Cerebellar nuclear complex (tissue), 1 donor: Measurements from ENCODE around the gene RSPO4.

Experiments used
- DNase-seq, 2 experiments: peaks; one replicate each; lab custom pipeline; 2025; lab: John Stamatoyannopoulos, UW

Gene RSPO4

DNA sequence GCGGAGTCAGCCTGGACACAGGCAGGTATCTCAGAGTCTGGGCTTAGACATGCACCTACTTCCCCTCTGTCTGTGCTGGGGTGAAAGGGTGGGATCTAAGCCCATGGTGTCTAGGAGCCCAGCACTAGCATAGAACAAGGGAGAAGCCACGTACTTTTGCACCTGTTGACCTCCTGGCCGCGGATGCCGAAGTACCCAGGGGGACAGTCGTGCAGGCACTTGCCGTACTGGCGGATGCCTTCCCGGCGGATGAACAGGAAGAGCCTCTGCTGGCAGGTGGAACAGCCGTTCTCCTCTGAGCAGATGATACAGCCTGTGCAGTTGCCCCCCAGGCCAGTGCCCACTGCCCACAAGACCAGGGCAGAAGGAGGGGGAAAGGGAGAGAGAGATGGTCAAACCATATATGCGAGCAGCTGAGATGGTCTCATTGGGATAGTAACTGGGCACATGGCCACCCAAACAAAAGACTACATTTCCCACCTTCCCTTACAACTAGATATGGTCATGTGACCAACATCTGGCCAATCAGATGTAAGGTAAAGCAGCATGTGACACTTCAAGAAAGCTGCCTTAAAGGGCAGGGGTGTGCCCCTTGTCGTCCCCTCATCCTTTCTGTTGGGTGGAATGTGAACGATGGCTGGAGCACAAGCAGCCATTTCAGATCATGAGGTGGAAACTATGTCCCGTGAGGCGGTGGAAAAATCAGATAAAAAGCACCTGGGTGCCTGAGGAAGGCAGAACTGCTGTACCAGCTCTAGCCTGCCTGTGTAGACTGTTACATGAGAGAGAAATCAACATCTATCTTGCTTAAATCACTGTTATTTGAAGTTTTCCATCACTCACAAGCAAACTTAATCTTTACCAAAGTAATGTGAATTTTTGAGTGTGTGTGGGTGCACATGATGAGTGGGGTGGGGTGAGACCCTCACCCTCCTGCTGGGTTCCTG is 34.0 kb downstream of the RSPO4 start:
- DNase-seq = no peak

DNA sequence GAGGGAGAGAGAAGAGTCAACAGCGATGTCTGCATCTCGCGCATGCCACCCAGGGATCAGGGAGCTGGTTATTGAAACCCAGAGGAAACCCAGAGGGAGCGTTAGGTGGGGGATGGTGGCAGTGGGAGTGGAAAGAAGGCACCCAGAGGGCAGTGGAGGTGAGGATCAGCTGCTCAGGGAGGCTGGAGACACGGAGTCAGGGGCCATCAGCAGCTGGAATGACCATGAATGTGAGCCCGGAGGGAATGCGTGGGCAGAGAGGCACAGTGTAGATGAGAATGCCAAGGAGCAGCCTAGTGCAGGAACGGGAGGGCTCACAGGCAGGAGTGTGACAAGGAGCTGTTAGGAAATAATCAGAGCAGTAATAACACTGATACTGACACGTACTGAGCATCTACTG is 36.2 kb downstream of the RSPO4 start:
- no peak for DNase-seq

DNA sequence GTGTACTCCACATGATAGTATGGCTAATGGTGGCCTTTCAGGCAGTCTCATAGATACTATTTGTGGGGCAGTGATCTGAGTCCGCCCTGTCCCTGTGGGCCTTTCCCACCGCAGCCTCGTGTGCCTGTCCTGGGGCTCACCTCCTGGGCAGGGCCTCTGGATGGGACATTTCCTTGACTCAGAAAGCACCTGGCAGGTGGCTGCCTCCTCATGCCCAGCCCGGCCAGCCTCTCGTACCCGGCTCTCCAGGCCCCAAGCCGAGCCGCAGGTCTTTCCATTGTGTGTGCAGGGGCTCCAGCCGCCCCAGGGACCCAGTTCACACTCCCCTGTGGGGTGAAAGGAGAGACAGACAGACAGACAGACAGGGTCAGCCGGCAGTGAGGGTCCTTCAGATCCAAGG is 38.3 kb downstream of the RSPO4 start:
- DNase-seq = no peak

DNA sequence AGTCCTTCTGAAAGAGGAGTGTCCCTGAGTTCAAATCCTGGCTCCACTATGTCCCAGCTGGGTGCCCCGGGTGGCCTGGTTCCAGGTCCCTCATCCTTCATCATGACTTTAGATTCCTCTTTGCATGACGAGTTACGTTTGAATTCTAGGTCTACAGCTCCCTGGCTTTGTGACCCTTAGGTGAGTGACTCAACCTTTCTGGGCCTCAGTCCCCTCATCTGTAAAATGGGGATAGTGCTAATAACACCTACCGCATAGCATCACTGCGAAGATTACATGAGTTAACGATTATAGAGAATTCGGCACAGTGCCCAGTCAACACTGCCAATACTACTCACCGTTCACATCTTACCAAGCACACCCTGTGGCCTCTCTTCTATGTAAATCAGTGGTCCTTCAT is 39.4 kb downstream of the RSPO4 start:
- no peak for DNase-seq

DNA sequence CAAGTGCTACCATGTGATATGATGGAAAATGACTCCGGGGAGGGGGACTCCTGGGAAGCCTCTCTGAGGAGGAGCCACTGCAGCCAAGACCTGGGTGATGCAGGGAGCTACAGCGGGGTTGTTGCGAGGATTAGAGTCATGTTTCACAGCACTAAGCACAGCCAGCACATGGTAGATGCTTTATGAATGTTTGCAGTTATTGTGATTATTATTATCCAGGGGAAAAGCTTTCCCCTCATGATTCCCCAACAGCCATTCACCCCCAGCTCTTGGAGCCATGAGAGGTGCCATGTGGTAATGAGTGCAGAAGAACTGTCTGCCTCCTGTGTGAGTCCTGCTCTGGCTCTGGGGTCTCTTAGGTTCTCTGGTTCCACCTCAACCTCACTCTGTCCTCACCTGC is 39.9 kb downstream of the RSPO4 start:
- no peak for DNase-seq

DNA sequence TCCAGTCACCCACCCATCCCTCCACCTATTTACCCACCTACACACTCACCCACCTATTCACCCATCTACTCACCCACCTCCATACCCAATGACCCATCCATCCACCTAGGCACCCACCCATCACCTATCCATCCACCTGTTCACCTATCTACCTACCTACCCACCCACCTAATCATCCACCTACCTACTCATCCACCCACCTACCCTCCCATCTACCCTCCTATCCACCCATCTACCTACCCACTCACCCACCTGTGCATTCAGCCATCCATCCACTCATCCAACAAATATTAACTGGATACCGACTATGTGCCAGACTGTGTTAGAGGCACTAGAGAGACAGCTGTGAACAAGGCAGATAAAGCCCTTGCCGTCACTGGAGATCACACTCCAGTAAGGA is 40.3 kb downstream of the RSPO4 start:
- no peak for DNase-seq

DNA sequence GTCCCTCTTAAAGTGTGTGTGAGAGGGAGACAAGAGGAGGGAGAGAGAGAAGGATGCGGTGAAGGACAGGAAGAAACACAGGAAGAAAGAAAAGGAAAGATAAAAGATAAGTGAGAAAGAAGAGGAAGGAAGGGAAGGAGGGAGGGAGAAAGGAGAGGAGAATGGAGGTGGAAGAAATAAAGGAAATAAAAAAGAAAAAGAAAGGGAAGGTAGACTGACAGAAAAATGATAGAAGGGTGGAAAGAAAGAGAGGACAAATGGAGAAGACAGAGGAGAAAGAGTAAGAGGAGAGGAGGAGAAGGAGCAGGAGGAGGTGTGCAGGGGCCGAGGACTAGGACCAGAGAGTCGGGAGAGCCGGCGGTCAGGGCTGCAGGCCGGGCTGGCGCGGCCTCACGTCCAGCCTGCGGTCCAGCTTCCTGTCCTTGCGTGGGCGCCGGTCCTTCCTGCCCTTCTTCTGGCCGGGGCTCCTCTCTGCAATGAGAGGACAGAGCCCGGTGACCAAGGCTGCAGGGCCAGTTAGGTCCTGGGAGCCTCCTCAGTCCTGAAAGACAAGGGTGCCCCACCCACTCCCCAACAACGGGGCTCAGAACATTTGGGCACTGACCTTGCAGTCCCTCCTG is 42.0 kb downstream of the RSPO4 start:
- DNase-seq = no peak

DNA sequence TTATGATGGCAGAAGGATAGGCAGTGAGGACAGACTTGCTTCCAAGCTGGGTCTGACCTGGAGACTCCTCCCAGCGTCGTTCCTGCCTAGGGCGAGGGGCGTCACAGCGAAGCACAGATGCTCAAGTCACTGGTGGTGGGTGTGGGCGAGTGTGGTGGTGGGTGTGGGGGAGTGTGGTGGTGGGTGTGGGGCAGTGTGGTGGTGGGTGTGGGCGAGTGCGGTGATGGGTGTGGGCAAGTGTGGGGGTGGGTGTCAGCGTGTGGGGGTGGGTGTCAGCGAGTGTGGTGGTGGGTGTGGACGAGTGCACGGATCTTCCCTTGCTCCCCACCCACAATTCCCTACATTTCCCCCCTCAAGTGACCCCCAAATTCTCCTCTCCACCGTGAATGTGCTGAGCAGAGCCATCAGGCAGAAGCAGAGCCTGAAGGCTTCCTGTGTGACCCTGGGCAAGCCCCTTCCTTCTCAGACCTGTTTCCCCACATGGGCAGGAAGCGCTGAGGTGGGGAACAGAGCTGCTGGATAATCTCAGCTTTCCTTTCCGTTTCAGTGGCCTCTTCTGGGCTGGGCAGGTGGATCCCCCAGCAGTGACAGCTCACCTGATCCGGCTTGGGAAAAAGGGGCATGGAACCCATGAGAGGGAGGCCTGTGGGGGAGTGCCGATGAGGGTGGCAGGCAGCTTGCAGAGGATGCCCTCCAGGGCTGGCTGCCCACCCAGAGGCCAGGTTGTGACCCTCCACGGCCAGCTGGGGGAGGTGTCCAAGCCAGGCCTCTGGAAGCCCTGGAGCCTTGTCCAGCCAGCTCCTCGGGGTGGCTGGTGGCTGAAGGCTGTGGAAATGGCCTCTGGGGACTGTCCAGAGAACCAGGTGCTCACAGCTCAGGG is 42.9 kb downstream of the RSPO4 start:
- DNase-seq = no peak

DNA sequence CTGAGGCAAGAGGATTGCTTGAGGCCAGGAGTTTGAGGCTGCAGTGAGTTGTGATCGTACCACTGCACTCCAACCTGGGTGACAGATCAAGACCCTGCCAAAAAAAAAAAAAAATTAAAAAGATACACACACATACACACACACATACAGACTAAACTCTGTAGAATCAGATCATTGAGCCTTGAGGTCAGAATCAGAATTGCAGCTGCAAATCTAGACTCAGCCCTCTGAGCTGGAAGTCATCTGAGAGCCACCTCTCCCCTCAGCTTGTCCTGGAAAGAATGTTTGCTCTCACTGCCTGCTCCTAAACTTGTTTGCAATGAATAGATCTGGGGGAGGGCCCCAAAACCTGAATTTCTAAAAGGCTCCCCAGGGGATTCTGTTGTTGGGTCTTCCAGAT is 44.6 kb downstream of the RSPO4 start:
- DNase-seq = no peak

DNA sequence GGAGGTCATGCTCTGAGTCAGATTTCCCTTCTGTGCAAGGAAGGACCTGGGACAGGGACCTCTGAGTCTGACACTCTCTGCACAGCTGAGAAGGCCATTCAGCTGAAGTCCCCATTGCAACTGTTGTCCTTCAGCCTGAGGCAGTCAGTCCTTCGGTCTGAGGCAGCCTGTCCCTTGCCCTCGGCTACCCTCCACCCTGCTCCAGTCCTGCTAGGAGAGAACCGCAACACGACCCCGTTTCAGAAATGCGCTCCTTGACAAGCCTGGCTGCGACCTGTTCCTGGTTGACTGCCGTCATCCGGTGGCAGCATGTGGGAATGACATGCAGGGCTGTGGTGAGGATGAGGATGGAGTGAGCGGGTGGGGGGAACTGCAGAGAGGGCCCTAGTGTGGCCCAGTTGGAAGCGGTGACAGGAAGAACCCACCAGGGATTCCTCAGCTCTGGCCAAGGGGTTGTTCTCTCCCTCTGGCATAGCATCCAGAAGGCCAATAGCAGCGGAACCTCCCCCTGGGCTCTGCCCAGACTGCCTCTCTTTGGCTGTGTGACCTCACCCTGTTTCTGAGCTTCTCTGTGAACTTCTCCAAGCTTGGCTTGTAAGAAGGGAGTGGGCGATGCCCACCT is 45.7 kb downstream of the RSPO4 start:
- no peak for DNase-seq

DNA sequence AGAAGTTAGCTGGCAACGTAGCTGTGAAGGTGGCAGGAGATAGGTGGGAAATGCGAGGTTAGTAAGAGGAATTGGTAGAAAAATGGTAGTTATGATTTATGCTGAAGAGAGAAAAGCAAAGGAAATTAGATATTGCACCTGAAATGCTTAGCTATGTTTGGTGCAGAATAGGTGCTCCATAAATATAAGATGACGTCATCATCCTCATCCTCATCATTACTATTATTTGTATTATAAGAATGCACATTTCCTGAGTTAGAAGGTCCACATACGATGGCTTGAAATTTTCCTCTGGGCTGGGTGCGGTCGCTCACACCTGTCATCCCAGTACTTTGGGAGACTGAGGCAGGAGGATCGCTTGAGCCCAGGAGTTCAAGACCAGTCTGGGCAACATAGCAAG is 46.5 kb downstream of the RSPO4 start:
- no peak for DNase-seq

DNA sequence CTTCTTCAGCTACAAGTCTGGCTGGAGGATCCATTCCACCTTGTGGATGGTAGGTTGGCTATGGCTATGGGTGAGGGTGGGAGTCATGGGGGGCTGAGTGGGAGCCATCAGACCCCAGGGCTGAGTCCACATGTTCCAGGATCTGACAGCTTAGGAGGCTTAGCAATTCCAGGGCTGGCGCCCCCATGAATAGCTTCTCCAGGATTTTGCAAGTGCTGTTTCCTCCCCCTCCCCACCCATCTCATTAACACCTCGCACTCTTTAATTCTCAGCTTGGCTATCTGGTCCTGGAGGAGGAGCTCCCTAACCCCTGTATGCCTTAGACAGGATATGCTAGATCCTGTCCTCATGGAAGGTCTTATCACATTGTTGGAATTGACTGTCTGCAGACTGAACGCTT is 47.0 kb downstream of the RSPO4 start:
- no peak for DNase-seq

DNA sequence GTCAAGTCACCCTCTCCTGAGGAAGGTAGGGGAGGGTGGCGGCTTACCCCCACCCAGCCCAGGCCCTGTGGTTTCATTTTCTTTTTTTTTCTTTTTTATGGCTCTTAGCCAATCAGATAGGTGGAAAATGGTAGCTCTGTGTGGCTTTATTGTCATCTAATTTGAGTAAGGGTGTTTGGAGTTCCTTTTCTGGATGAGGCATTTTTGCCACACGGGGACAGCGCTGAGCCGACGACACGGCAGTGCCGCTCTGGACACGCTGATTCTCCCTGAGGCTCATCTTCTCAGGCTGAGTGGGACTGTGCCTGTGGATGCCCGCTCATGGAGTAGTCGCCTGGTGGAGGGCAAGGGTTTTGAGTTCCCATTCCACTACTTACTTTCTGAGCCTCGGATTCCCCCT is 48.4 kb downstream of the RSPO4 start:
- no peak for DNase-seq

DNA sequence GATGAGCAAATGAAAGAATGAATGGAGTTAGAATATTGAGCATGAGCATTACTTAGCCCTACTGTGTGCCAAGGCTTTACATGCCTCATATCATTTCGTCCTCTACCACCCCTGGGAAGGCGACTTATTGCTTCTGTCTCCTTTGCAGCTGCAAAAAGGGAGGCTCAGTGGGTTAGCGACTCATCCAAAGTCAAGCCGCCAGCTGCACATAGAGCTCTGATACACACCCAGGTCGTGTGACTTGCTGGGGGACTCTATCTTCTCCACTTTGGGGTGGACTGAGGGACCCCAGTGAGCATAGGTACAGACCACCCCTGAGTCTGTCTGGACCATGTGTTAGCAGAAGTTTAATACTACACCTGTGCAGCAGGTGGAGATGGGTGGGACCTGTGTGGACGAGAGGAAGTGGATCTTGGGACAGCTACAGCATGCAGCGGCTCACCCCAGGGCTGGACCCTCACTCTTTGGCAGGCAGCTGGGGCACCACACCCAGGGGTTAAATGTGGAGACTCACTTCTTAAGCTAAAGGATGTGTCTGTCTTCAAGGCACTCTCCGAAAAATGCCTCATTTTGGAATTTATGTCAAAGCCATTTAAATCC is 49.8 kb downstream of the RSPO4 start:
- DNase-seq = no peak

DNA sequence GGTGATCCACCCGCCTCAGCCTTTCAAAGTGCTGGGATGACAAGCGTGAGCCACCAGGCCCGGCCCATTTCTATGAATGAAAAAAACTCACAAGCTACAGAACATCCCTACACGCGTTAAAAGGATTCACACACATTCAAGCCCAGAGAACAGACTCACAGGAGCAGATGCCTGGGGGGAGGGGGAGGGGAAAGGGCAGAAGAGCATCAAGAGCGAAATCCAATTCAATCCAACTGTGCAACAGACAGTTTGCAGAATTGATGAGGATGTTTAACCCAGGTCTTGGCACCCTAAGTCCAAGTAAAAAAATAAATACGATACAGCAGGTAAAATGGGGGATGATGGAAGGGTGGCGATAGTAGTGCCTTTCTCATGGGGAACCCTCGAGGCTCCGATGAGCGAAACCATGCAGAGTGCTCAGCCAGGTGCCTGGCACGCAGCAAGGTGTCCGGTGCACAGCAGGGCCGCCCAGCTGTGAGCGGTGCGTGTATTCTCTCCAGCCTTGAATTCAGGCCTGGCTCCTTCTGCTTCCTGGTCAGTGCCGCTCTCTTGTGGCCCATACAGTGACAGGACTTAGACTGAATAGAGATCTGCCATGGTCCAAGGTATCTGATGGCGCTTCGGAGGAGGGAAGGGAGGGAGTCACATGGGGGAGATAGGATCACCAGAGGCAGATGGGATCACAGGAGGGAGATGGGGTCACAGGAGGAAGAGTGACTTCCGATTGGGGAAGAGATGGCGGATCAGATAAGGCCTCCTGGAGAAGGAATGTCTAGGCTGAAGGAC is 50.5 kb downstream of the RSPO4 start:
- DNase-seq = no peak

DNA sequence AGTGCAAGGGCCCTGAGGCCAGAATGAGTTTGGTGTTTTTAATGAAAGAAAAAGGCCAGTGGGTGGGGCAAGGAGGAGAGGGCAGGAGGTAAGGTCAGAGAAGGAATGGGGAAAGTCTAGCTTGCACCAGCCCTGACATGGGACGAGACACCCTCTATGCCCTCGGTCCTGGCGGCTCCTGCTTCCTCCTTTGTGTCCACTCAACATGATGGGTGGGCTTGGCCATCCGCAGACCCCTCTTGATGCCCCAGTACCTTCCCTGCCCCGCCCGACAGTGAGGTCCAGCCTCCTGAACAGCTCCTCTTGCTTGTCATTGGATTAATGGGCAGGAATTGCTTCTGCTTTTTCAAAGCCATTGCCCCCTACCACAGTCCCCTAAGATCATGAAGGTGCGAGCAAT is 52.4 kb downstream of the RSPO4 start:
- no peak for DNase-seq

DNA sequence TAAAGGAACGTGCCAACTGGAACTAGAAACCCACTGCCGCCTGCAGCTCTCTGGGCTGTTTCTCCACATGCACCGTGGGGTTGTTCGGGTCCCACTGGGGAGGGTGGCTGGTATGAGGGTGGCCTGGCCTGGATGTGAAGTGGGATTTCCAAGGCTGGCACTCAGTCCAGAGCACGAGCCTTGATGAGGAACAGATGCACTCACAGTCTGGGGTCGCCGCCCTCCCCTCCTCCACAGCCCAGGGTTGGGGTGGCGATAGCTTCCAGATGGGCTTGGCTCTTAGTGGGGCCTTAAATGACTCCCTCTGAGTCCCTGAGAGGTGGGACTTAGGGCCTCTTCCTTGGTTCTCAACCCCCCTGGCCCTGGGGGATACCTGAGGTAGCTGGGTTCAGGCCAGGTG is 55.3 kb downstream of the RSPO4 start:
- no peak for DNase-seq

DNA sequence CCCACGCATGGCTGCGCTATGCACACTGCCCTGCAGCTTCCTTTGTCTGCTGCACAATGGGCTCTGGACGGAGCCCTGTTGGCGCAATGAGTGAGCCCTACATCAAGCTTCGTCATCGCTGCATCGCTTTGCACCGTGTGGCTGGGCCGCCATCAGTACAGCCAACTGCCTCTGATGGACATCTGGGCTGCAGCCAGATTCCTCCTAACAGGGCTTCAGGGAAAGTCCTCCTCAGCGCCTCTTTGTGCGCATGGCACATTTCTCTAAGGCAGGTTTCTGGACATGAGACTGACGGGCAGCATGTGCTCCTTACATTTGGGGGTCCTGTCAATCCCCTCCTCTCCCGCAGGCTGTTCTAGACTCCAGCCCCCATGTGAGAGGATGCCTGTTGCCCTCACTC is 56.3 kb downstream of the RSPO4 start:
- no peak for DNase-seq

DNA sequence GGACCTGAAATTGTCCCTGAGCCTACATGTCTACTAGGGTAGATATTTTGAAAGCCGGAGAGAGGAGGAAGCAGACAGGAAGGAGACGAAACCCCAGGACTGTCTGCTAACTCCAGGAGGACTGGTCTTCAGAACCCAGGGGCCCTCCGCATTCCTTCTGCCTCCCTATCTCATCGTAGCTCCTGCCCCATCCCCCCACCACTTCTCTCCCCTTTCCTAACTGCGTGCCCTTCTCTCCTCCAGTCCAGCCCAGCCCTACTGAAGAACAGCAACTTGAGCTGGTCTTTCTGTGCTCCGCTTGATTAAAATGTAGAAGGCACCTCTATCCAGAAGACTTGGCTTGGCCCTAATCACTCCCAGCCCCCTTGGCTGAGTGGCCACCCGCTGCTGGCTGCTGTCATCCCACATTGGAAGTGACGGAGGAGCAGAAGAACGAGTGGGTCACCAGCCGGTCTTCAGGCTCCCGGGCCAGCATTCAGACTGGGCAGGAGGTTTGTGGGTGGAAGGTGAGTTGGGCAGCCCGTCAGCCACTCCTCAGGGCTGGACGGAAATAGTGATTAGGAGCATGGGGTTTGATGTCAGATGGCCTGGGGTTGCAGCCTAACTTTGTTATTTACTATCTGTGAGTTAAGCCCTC is 57.2 kb downstream of the RSPO4 start:
- no peak for DNase-seq

DNA sequence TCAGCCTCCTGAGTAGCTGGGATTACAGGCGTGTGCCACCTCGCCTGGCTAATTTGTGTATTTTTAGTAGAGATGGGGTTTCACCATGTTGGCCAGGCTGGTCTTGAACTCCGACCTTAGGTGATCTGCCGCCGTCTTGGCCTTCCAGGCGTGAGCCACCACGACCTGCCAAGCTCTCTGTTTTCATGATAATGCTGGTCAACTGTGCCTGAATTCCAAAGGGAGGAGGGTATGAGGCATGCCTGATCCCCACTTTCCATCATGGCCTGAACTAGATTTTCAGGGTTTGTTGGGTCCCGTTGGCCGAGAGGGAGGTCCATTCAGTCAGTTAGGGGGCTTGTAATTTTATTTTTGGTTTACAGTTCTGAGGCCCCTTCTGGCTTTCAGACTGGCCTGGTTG is 58.0 kb downstream of the RSPO4 start:
- no peak for DNase-seq
